HG03097 (cell line): ENCODE data around the gene PELI2.
A peak's percentile ranks its signal among the peaks of the same experiment; 100 is the strongest.

Source experiments
- ATAC-seq: cut with Tn5 transposase; IDR thresholded peaks from one replicate; pipeline ENCODE4 v1.9.1; 2021; ENCODE audit not compliant: unreplicated experiment, low FRiP score

Gene PELI2, protein sequence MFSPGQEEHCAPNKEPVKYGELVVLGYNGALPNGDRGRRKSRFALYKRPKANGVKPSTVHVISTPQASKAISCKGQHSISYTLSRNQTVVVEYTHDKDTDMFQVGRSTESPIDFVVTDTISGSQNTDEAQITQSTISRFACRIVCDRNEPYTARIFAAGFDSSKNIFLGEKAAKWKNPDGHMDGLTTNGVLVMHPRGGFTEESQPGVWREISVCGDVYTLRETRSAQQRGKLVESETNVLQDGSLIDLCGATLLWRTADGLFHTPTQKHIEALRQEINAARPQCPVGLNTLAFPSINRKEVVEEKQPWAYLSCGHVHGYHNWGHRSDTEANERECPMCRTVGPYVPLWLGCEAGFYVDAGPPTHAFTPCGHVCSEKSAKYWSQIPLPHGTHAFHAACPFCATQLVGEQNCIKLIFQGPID

DNA sequence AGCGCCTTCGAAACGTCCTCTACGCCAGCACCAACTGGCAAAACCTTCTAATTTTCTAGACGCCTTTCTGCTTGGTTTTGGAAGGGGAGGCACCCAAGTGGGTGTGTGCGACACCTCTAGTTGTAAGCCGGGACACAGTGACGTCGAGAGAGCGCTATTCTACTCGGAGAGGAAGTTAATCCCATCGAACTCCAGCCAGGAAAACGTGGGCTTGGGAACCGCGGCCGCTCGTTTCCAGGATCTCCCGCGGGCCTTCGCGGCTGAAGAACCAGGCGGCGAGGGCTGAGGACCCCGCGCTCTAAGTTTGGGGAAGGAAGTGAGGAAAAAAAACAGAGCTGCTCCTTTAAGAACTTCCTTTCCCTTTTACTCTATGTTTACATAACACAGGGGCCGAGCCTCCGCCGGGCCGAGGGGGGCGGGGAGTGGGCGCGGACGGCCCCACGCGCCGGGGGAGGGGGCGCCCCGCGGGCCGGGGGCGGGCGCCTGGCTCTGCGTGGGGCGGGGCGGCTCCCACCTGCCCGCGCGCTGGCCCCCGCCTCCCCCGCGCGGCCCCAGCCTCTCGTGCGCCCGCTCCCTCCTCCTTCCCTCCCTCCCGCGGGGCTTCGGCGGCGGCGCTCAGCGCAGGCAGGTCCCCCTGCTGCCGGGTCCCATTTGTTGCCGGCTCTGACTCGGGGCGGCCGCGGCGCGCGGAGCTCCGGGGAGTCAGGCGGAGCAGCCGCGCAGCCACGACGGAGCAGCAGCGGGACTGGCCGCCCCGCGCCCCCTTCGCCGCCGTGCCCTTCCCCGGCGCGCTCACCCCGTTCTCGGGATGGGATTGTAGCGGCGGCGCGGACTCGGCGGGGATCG lies at the start of gene PELI2:
PELI2 (plus strand) TSS at position 647 of the 846 bp plus-strand sequence. CDS start 250 bp downstream, outside the sequence.
- peak; percentile 67 for ATAC-seq

DNA sequence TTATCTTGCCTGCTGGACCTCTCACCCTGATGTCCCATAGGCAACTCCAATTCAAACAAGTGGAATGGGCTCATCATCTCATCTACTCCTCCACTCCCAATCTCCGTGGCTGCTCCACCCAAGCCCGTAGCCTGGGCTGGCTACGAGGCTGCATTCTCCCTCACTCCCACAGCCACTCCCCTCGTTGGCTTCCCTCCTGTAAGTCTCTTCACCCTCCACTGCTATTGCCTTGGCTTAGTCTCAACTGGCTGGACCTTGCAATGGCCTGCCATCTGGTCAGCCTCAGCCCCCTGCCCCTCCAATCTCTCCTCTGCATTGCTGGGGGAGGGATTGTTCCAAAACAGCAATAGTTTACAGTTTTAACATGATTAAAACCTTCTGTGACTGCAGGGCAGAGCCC lies 44.4 kb upstream of the PELI2 start:
- no peak for ATAC-seq

DNA sequence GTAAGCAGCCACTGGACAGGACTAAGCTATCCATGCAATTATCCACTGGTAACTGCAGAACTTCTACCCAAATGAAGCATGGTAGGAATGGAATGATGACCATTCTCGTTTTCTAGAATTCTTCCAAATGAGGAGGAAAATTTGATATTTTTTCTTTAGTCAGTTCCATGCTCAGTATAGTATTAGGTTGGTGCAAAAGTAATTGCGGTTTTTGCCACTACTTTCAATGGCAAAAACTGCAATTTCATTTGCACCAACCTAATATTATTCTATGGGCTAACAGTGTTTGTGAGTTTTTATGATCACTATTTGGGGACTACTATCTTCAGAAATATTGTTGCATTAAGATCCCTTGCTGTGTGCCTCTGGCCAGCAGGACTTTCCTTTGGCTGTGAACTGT lies 42.9 kb upstream of the PELI2 start:
- ATAC-seq, result no peak

DNA sequence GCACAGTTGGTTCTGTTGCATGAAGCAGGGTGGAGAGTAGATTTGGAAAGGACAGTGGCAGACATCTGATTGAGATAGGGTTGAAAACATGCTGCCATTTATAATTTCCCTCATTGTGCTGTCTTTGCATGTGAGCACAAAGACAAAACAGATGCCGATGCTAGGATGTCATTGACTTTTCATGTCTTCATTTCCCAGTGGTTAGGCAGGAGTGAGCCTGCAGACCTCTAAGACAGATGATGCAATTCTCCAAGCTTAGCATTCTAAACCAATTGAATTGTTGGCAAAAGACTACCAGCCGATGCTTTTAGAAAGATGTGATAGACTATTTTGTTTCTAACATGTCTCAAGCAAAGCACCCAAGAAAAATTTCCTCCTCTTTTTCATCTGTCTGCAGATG lies 37.1 kb upstream of the PELI2 start:
- ATAC-seq, result no peak

DNA sequence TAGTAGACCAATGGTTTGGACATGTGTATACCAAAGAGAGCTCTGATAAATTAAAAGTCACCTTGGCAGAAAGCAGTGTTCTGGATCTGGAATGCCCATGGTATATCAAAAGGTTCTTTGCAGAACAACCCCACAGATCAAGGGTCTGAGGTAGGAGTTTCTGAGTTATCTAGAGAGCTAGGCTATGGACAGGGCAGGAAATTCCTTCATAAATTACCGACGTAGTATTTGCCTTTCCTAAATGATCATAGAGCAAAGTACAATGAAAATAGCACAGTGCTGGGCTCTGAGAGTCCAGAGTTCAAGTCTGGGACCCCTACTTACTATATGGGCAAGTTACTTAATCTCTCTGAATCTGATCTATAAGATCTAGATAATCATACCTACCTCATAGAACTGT lies 35.3 kb upstream of the PELI2 start:
- no peak for ATAC-seq

DNA sequence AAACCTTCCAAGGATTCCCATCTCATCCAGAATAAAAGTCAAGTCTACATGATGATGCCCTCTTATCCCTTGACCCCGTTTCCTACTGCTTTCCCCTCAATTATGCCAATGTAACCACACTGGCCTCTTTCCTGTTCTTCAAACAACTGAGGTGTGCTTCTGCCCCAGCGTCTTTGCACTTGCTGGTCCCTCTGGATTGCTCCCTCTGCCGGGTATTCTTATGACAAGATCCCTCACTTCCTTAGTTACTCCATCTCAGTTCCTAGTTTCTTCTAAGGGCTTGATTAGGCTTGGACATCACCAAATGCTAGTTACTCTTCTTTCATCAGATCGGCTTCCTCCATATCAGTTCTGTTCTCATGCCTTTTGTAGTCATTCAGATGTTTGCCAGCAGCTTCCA lies 32.7 kb upstream of the PELI2 start:
- ATAC-seq, result no peak

DNA sequence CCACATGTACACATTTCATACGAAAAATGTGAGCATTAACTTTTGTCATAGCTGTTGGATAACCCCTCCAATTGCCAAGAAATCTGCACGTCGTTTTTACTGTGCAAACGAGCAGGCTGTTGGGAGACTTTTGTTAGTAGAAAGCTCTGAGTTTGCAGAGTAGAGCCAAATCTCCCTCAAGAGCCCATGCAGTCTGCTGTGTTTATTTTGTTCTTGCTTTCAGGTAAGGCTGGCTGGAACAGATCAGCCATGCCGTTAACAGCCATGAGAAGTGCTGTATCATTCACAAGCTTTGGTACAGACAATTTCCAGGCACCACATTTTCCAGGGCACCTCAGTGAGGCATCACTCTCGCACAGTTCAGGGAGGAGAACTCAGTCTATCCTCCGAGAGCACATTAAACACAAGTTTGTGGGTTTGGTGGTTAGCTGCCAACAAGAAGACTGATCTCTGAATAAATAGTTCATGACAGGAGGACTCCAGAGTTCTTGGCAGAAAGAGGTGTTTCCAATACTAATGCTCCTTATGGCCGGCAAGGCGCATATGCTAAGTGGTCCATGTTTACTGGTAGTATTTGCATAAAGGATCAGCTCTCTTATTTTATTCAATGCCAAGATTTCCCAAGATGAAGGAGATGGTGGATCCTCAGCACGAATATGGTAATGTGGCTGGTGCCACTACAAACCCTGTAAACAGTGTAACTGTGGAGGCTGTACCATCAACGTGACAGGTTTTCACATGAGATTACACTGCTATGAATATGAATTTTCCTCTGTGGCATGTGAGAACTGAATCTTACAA lies 30.3 kb upstream of the PELI2 start:
- ATAC-seq, result no peak

DNA sequence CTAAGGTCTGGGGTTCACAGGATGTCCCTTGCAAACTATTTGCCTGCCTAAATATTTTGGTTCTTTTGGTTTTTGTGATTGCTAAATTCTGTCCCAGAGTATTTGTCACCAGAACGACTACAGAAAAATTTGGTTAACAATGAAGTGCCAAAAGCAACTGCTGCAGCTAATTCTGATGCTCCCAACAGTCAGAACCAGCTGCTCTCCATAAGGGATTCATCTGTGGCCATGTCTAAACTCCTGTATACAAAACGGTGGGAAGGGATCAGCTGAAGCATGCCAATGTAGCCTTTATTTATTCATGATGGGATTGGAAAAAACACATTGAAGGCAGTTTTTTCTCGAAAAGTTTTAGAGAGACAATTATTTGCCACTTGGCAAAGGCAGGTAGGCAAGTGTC lies 29.3 kb upstream of the PELI2 start:
- no peak for ATAC-seq

DNA sequence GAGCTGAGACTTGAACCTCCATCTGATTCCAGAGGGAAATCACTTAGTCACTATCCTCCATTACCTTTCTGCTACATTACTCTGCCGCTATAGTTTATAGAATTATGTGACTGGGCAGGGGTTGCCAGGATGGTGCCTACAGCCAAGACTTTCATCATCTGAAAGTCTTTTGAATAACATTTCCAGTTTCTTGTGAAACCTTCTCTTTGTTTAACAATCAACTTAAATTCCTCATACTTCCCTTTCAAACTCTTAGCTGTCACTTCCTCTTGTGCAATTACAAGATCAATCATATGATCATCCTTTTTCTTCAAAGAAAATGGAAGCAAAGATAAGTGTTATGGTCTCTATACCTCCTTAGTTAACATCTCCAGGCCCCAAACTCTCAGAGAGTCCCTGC lies 25.4 kb upstream of the PELI2 start:
- ATAC-seq, result no peak

DNA sequence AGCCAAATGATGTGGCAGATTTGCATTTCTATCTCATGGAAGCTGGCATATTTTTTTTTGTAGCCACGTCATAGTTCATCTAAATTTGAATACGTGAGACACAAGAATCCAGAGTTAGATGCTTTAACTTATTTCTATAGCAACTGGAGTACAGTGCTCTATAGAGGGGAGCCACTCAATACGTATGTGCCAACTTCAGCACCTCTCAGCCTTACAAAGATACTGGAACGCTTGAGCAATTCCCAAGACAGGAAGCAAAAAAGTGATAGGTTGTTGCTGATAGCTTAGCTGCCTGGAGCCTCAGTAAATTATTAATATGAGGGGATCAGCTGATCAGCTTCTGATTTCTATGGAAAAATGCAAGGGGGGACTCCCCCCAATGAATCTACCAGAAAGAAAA lies 24.1 kb upstream of the PELI2 start:
- ATAC-seq, result no peak

DNA sequence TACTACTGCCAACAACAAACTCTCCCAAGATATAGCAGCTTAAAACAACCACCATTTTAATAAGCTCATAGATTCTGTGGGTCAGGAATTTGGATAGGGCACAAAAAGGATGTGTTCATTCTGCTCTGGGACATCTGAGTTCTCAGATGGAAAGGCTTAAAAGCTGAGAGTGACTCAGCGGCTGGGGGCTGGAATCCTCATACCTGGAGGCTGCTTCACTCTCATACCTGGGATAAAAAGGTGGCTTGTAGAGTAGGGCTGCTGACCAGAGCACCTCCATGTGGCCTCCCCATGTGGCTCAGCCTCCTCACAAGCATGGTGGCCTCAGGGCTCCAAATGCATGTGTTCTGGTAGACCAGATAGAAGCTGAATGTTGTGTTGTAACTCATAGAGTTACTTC lies 20.2 kb upstream of the PELI2 start:
- ATAC-seq, result no peak

DNA sequence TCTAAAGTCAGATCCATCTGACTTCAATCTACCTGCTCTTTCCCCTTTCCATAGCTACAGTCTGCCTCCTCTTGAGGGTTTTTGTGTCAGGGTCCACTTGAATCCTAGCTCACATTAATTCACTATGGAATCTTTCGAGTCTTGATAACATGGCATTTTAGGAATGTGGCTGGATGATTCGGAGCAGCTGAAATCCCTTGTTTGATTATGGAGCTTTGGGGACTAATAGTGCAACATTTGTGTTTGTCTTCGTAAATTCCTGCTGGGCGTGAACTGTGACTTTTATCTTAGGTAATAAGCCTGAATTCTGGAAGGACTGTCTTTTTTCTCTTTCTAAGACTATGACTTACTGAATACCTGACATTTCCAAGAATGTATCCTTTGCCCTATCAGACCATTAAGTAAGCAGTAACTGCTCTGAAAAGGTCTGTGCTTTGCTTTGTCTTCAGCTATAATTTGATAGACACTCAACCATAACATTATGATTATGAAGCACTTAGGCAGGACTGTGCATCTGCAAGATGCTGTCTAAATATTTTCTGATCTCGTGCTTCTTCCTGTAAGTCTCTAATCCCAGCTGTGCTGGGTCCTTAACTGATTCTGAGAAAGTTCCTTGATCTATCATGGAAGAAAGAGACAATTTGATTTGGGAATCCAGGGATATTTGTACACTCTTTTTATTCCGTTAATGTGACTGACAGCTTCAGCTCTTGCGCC lies 19.0 kb upstream of the PELI2 start:
- ATAC-seq, result no peak

DNA sequence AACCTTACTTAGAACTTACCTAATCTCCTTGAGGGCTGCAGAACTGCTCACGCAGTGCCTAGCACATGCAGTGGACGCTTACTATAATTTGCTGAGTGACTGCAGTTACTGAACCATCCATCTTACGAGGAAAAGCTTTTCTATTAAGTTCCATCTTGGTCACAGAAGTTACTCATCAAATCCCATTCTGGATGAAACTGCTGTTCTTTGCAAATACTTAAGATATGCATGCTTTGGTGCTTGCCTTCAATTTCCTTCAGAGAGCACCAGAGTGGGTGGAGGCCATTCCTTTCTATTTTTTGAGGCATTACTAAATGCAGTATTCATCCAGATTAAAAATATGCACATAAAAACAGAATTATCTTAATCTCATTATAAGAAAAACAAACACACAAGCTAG lies 17.7 kb upstream of the PELI2 start:
- ATAC-seq, result no peak

DNA sequence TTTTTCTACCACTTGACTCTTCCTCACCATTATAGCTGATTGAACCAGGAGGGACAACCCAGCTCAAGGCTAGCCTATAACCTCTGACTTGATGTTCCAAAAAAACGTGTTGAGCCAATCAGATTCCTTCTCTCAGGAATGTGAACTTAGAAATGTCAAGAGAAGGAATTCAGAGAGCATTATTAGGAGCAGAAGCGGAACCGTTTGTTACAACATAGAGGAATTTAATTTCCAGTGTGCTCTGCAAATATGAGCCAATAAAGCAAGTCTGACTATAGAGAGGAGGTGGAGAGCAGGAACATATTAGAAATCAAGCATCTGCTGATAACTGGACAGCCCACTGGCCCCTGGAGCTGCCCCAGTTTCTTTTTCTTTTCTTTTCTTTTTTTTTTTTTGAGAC lies 15.3 kb upstream of the PELI2 start:
- no peak for ATAC-seq

DNA sequence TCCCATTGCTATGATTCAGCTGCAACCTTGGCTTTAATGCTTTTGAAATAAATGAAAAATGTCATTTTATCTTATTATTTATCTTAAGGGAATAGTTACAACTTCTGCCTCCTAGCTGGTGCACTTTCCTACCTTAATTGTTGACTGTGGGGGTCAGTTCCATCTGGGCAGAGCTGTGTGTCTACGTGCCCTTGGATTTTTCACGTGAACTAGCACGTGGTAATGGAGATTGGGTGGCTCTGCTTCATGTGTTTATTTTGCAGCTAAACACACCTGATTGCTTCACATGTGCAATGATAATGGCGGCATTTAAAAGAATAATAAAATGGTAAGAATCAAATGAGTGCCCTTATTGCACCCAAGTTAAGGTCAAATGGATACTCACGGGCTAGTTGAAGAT lies 10.6 kb upstream of the PELI2 start:
- ATAC-seq, result no peak

DNA sequence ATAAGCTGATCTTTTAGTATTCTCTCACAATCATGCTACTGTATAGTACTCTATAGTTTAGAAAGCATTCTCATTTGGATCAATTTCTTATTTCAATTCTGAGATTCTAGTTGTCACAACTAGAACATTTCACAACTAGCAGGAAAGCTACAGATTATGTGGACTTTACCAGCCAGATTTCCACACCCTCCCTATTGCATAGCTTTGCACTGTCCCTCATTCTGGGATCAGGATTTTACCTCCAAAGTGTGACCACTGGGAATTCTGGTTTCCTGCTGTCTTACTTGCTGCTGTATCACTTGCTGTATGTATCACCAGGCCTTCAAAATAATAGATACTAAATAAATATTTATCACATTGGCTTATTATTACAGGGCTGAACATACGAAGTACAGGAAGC lies 10.2 kb upstream of the PELI2 start:
- no peak for ATAC-seq

DNA sequence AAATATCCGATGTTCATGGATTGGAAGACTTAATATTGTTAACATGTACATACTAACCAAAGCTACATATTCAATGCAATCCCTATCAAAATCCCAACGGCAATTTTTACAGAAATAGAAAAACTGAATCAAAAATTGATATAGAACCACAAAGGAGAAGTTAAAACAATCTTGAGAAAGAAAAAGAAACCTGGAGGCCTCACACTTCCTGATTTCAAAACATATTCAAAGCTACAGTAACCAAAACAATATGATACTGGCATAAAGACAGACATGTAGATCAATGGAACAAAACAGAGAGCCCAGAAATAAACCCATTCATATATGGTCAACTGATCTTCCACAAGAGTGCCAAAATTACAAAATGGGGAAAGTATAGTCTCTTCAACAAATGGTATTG lies 5.4 kb upstream of the PELI2 start:
- ATAC-seq, result no peak

DNA sequence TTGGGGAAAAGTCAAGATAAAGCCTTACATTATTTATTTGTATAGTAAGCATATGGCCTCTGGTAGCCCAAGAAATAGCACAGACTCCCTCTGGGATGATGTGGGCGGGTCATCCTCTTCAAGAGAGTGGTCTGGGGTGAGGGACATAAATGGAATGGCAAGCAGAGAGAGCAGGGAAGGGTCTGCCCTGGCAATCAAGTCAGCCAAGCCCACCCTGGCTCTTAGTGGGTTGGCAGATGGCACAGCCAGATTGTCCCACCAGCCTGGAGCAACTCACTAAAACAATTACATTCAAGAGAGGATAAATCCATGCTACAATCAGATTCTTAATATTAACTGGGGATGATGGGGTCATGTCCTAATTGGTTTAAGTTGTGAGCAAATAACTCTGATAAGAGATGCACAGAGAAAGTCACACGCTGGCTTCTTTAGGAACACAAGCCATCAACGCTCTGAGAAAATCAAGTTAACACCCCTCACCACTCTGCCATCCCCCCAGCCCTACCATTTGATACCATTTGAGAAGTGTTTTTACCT lies 2.8 kb upstream of the PELI2 start:
- no peak for ATAC-seq

DNA sequence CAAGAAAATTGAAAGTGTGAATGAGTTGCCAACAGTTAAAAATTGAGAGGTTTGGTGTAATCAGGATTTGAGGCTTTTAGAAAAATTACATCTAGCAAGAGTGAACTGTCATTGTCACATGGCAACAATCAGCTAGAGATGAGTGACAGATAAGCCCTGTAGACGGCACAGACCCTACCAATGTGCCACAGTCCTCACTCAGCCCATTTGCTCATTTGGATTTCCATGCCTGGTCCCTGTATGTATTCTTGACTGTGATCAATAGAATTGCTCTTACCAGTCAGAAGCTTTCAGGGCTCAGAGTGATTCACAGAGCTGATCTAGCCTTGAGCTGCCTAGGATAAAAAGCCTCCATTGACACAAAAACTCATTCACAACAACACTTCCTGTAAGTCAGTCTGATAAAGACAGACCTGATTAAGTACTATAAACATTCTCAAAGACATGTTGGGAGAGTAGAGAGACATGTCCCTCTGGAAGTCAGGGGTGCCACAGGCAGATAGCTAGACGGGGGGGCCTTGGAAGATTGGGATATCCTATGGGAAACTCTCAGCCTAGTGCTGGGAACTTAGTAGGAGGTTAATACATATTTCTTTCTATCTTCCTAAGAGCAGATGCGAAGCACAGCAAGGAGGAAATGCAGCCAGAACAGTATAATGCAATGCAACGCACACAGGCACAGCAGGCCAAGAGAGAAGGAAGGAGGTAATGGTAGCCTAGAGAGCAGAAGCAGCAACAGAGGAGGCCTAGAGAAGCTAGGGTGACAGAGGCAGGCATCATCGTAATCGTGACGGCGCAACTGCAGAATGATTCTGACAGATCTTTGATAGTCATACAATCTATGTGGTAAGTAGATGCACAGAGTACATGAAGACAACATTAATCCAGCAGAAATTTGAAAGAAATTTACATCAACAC lies 2.0 kb upstream of the PELI2 start:
- ATAC-seq, result no peak
